Measurements from ENCODE around the gene RNF149.

The RNF149 gene

GRCh38 chr2:101297383-101297782 lies 11.1 kb downstream of the RNF149 start:
- DNase-seq (ENCODE audit: low read depth), result no peak
- no peak overlapping the region for H3K4me3 ChIP-seq (ENCODE audit: low read depth, low read length)
- TF ChIP-seq MAX (IDR thresholded peaks at IDR 0.05; ENCODE audit: low read depth, low read length), result no peak
- no peak for TF ChIP-seq POLR2A (IDR thresholded peaks at IDR 0.05; ENCODE audit: extremely low read depth, insufficient read length)
- no peak for TF ChIP-seq MYC (IDR thresholded peaks at IDR 0.05; ENCODE audit: low read depth, low read length)
- TF ChIP-seq CTCF (IDR thresholded peaks at IDR 0.05; ENCODE audit: low read depth, low read length), result no peak

GRCh38 chr2:101296371-101296770 lies 12.1 kb downstream of the RNF149 start:
- H3K4me3 ChIP-seq (ENCODE audit: low read depth, low read length), result no peak overlapping the region
- no peak for DNase-seq (ENCODE audit: low read depth)
- TF ChIP-seq MYC (IDR thresholded peaks at IDR 0.05; ENCODE audit: low read depth, low read length) (no peak), MAX (IDR thresholded peaks at IDR 0.05; ENCODE audit: low read depth, low read length) (no peak), CTCF (IDR thresholded peaks at IDR 0.05; ENCODE audit: low read depth, low read length) (no peak), POLR2A (IDR thresholded peaks at IDR 0.05; ENCODE audit: extremely low read depth, insufficient read length) (no peak)

- no peak for TF ChIP-seq MAX (IDR thresholded peaks at IDR 0.05; ENCODE audit: low read depth, low read length)
- TF ChIP-seq CTCF (IDR thresholded peaks at IDR 0.05; ENCODE audit: low read depth, low read length), result no peak
- no peak for TF ChIP-seq POLR2A (IDR thresholded peaks at IDR 0.05; ENCODE audit: extremely low read depth, insufficient read length)
- TF ChIP-seq MYC (IDR thresholded peaks at IDR 0.05; ENCODE audit: low read depth, low read length), result no peak
- no peak overlapping the region for H3K4me3 ChIP-seq (ENCODE audit: low read depth, low read length)
- DNase-seq (ENCODE audit: low read depth), result no peak
Observed at GRCh38 chr2:101295895-101296294, 12.6 kb downstream of the RNF149 start.

- no peak overlapping the region for H3K4me3 ChIP-seq (ENCODE audit: low read depth, low read length)
- no peak for DNase-seq (ENCODE audit: low read depth)
- TF ChIP-seq MAX (IDR thresholded peaks at IDR 0.05; ENCODE audit: low read depth, low read length) (no peak), CTCF (IDR thresholded peaks at IDR 0.05; ENCODE audit: low read depth, low read length) (no peak), MYC (IDR thresholded peaks at IDR 0.05; ENCODE audit: low read depth, low read length) (no peak), POLR2A (IDR thresholded peaks at IDR 0.05; ENCODE audit: extremely low read depth, insufficient read length) (no peak)
Observed at GRCh38 chr2:101294861-101295260, 13.6 kb downstream of the RNF149 start.

GRCh38 chr2:101293544-101293943 lies 15.0 kb downstream of the RNF149 start:
- TF ChIP-seq POLR2A (IDR thresholded peaks at IDR 0.05; ENCODE audit: extremely low read depth, insufficient read length) (no peak), MYC (IDR thresholded peaks at IDR 0.05; ENCODE audit: low read depth, low read length) (no peak), MAX (IDR thresholded peaks at IDR 0.05; ENCODE audit: low read depth, low read length) (no peak), CTCF (IDR thresholded peaks at IDR 0.05; ENCODE audit: low read depth, low read length) (no peak)
- no peak for DNase-seq (ENCODE audit: low read depth)
- H3K4me3 ChIP-seq (ENCODE audit: low read depth, low read length), result no peak overlapping the region

- TF ChIP-seq MAX (IDR thresholded peaks at IDR 0.05; ENCODE audit: low read depth, low read length), result no peak
- TF ChIP-seq CTCF (IDR thresholded peaks at IDR 0.05; ENCODE audit: low read depth, low read length), result no peak
- TF ChIP-seq POLR2A (IDR thresholded peaks at IDR 0.05; ENCODE audit: extremely low read depth, insufficient read length), result no peak
- no peak for TF ChIP-seq MYC (IDR thresholded peaks at IDR 0.05; ENCODE audit: low read depth, low read length)
- DNase-seq (ENCODE audit: low read depth), result no peak
- no peak overlapping the region for H3K4me3 ChIP-seq (ENCODE audit: low read depth, low read length)
Observed at GRCh38 chr2:101291973-101292372, 16.5 kb downstream of the RNF149 start.

Data from NB4 (cell line).